Measurements from ENCODE around the gene TRPV4. TPM values are rescaled to one million over a fixed set of nuclear protein-coding genes. Genes with fewer than 3 reads are reported as not detected.
A peak's percentile ranks its signal among the peaks of the same experiment; 100 is the strongest.

TRPV4 gene
- total RNA-seq, 4 donors from 2014 or later: 0.34 to 0.55 TPM; not detected in 2

GRCh38 chr12:109741286-109741969 is 91.8 kb downstream of the TRPV4 start:
- Histone ChIP-seq H3K9me3 (no peaks in the 10 kb centered on the region), H3K4me1 (no peaks in the 10 kb centered on the region), H3K27ac (no peak overlapping the region), H3K4me3 (no peak overlapping the region), H3K36me3 (no peaks in the 10 kb centered on the region), H3K27me3 (no peaks in the 10 kb centered on the region)
- peak in 1 of 2 donors; percentile 2 for DNase-seq
- TF ChIP-seq CTCF (IDR thresholded peaks at IDR 0.05) (no peak), POLR2A (IDR thresholded peaks at IDR 0.05) (no peak)
- intact Hi-C loops (cut with DNase I; ENCODE audit: low total_unique reads): no loop called here

GRCh38 chr12:109740694-109741245 is 92.4 kb downstream of the TRPV4 start:
- intact Hi-C loops (cut with DNase I; ENCODE audit: low total_unique reads): no loop called here
- Histone ChIP-seq H3K27ac (no peak overlapping the region), H3K4me3 (no peak overlapping the region), H3K27me3 (no peaks in the 10 kb centered on the region), H3K4me1 (no peaks in the 10 kb centered on the region), H3K9me3 (no peaks in the 10 kb centered on the region), H3K36me3 (no peaks in the 10 kb centered on the region)
- peak in 1 of 2 donors; percentile 1 for DNase-seq
- TF ChIP-seq CTCF (IDR thresholded peaks at IDR 0.05): no peak
- TF ChIP-seq POLR2A (IDR thresholded peaks at IDR 0.05): no peak

- intact Hi-C loops (cut with DNase I; ENCODE audit: low total_unique reads): no loop called here
- Histone ChIP-seq H3K9me3 (no peaks in the 10 kb centered on the region), H3K27ac (no peak overlapping the region), H3K4me1 (no peaks in the 10 kb centered on the region), H3K4me3 (no peak overlapping the region), H3K27me3 (no peaks in the 10 kb centered on the region), H3K36me3 (no peaks in the 10 kb centered on the region)
- peak in 1 of 2 donors; percentile 3 for DNase-seq
- TF ChIP-seq CTCF (IDR thresholded peaks at IDR 0.05) (no peak), POLR2A (IDR thresholded peaks at IDR 0.05) (no peak)
Observed at GRCh38 chr12:109739747-109740693, 93.2 kb downstream of the TRPV4 start.

GRCh38 chr12:109738878-109739665 is 94.1 kb downstream of the TRPV4 start:
- no peaks in the 10 kb centered on the region for H3K4me1 ChIP-seq
- no peaks in the 10 kb centered on the region for H3K36me3 ChIP-seq
- H3K27ac ChIP-seq: no peak overlapping the region
- H3K9me3 ChIP-seq: no peaks in the 10 kb centered on the region
- DNase-seq: peak in 1 of 2 donors; percentile 5
- intact Hi-C loops (cut with DNase I; ENCODE audit: low total_unique reads): no loop called here
- TF ChIP-seq POLR2A (IDR thresholded peaks at IDR 0.05) (no peak), CTCF (IDR thresholded peaks at IDR 0.05) (no peak)
- H3K27me3 ChIP-seq: no peaks in the 10 kb centered on the region
- H3K4me3 ChIP-seq: no peak overlapping the region

Data from uterus (tissue), 4 donors.